ENCODE results near the gene NRXN3. TPM values are rescaled to one million over a fixed set of nuclear protein-coding genes. Genes with fewer than 3 reads are reported as not detected.

NRXN3 gene
- total and polyA plus RNA-seq, 2 experiments from 2014 or later, result 1.0 to 1.8 TPM

- Histone ChIP-seq H3K4me2 (no peak overlapping the region), H3K27me3 (ENCODE audit: insufficient read depth) (no peaks in the 10 kb centered on the region), H3K27ac (ENCODE audit: low read depth) (no peak overlapping the region), H4K20me1 (replicated peaks; ENCODE audit: insufficient read depth) (no peaks in the 10 kb centered on the region), H3K36me3 (ENCODE audit: insufficient read depth) (no peaks in the 10 kb centered on the region), H2AFZ (no peak overlapping the region), H3F3A (replicated peaks; ENCODE audit: low read depth) (no peaks in the 10 kb centered on the region), H3K4me3 (no peak overlapping the region), H3K79me2 (replicated peaks; ENCODE audit: insufficient read depth) (no peaks in the 10 kb centered on the region), H3K4me1 (ENCODE audit: insufficient read depth) (no peaks in the 10 kb centered on the region), H3K9me2 (ENCODE audit: insufficient read depth) (peaks cover 9% of the 10 kb centered on the region)
- no peak for DNase-seq (ENCODE audit: low spot score)
- ATAC-seq, result no peak
- H3K4me1 Mint-ChIP-seq, result no peaks in the 10 kb centered on the region
- no peaks in the 10 kb centered on the region; the same call in 2 of the 3 replicates for H3K9me3 Mint-ChIP-seq
- peaks cover 4% of the 10 kb centered on the region for H3K27me3 Mint-ChIP-seq (ENCODE audit: insufficient read depth, low read depth, poor library complexity)
- TF ChIP-seq EZH2 (IDR thresholded peaks at IDR 0.05; ENCODE audit: low read depth, unreplicated experiment), result no peak
- TF ChIP-seq ETS1 (IDR thresholded peaks at IDR 0.05), result no peak
- TF ChIP-seq EZH2phosphoT487 (IDR thresholded peaks at IDR 0.05; ENCODE audit: unreplicated experiment), result no peak
- TF ChIP-seq JUNB (IDR thresholded peaks at IDR 0.05; ENCODE audit: unreplicated experiment), result no peak
- TF ChIP-seq POLR2AphosphoS5 (IDR thresholded peaks at IDR 0.05; ENCODE audit: low read depth), result no peak
- TF ChIP-seq, protein P1, sequence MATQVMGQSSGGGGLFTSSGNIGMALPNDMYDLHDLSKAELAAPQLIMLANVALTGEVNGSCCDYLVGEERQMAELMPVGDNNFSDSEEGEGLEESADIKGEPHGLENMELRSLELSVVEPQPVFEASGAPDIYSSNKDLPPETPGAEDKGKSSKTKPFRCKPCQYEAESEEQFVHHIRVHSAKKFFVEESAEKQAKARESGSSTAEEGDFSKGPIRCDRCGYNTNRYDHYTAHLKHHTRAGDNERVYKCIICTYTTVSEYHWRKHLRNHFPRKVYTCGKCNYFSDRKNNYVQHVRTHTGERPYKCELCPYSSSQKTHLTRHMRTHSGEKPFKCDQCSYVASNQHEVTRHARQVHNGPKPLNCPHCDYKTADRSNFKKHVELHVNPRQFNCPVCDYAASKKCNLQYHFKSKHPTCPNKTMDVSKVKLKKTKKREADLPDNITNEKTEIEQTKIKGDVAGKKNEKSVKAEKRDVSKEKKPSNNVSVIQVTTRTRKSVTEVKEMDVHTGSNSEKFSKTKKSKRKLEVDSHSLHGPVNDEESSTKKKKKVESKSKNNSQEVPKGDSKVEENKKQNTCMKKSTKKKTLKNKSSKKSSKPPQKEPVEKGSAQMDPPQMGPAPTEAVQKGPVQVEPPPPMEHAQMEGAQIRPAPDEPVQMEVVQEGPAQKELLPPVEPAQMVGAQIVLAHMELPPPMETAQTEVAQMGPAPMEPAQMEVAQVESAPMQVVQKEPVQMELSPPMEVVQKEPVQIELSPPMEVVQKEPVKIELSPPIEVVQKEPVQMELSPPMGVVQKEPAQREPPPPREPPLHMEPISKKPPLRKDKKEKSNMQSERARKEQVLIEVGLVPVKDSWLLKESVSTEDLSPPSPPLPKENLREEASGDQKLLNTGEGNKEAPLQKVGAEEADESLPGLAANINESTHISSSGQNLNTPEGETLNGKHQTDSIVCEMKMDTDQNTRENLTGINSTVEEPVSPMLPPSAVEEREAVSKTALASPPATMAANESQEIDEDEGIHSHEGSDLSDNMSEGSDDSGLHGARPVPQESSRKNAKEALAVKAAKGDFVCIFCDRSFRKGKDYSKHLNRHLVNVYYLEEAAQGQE (IDR thresholded peaks at IDR 0.05; ENCODE audit: unreplicated experiment), result no peak
- TF ChIP-seq, protein P2, sequence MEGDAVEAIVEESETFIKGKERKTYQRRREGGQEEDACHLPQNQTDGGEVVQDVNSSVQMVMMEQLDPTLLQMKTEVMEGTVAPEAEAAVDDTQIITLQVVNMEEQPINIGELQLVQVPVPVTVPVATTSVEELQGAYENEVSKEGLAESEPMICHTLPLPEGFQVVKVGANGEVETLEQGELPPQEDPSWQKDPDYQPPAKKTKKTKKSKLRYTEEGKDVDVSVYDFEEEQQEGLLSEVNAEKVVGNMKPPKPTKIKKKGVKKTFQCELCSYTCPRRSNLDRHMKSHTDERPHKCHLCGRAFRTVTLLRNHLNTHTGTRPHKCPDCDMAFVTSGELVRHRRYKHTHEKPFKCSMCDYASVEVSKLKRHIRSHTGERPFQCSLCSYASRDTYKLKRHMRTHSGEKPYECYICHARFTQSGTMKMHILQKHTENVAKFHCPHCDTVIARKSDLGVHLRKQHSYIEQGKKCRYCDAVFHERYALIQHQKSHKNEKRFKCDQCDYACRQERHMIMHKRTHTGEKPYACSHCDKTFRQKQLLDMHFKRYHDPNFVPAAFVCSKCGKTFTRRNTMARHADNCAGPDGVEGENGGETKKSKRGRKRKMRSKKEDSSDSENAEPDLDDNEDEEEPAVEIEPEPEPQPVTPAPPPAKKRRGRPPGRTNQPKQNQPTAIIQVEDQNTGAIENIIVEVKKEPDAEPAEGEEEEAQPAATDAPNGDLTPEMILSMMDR (conservative IDR thresholded peaks at IDR 0.05; ENCODE audit: low read depth in 2 of 2), result no peak
- TF ChIP-seq CREB1 (CRISPR knock-in tag; IDR thresholded peaks at IDR 0.05; ENCODE audit: low read depth), result no peak
- TF ChIP-seq ZNF114 (CRISPR knock-in tag; IDR thresholded peaks at IDR 0.05), result no peak
- no peak for TF ChIP-seq NANOG (IDR thresholded peaks at IDR 0.05; ENCODE audit: borderline replicate concordance)
- no peak for TF ChIP-seq STAT1 (IDR thresholded peaks at IDR 0.05; ENCODE audit: unreplicated experiment)
- TF ChIP-seq, protein P3, sequence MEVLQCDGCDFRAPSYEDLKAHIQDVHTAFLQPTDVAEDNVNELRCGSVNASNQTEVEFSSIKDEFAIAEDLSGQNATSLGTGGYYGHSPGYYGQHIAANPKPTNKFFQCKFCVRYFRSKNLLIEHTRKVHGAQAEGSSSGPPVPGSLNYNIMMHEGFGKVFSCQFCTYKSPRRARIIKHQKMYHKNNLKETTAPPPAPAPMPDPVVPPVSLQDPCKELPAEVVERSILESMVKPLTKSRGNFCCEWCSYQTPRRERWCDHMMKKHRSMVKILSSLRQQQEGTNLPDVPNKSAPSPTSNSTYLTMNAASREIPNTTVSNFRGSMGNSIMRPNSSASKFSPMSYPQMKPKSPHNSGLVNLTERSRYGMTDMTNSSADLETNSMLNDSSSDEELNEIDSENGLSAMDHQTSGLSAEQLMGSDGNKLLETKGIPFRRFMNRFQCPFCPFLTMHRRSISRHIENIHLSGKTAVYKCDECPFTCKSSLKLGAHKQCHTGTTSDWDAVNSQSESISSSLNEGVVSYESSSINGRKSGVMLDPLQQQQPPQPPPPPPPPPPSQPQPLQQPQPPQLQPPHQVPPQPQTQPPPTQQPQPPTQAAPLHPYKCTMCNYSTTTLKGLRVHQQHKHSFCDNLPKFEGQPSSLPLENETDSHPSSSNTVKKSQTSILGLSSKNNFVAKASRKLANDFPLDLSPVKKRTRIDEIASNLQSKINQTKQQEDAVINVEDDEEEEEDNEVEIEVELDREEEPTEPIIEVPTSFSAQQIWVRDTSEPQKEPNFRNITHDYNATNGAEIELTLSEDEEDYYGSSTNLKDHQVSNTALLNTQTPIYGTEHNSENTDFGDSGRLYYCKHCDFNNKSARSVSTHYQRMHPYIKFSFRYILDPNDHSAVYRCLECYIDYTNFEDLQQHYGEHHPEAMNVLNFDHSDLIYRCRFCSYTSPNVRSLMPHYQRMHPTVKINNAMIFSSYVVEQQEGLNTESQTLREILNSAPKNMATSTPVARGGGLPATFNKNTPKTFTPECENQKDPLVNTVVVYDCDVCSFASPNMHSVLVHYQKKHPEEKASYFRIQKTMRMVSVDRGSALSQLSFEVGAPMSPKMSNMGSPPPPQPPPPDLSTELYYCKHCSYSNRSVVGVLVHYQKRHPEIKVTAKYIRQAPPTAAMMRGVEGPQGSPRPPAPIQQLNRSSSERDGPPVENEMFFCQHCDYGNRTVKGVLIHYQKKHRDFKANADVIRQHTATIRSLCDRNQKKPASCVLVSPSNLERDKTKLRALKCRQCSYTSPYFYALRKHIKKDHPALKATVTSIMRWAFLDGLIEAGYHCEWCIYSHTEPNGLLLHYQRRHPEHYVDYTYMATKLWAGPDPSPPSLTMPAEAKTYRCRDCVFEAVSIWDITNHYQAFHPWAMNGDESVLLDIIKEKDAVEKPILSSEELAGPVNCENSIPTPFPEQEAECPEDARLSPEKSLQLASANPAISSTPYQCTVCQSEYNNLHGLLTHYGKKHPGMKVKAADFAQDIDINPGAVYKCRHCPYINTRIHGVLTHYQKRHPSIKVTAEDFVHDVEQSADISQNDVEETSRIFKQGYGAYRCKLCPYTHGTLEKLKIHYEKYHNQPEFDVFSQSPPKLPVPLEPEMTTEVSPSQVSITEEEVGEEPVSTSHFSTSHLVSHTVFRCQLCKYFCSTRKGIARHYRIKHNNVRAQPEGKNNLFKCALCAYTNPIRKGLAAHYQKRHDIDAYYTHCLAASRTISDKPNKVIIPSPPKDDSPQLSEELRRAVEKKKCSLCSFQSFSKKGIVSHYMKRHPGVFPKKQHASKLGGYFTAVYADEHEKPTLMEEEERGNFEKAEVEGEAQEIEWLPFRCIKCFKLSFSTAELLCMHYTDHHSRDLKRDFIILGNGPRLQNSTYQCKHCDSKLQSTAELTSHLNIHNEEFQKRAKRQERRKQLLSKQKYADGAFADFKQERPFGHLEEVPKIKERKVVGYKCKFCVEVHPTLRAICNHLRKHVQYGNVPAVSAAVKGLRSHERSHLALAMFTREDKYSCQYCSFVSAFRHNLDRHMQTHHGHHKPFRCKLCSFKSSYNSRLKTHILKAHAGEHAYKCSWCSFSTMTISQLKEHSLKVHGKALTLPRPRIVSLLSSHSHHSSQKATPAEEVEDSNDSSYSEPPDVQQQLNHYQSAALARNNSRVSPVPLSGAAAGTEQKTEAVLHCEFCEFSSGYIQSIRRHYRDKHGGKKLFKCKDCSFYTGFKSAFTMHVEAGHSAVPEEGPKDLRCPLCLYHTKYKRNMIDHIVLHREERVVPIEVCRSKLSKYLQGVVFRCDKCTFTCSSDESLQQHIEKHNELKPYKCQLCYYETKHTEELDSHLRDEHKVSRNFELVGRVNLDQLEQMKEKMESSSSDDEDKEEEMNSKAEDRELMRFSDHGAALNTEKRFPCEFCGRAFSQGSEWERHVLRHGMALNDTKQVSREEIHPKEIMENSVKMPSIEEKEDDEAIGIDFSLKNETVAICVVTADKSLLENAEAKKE (CRISPR knock-in tag; IDR thresholded peaks at IDR 0.05), result no peak
- TF ChIP-seq ZNF331 (CRISPR knock-in tag; IDR thresholded peaks at IDR 0.05; ENCODE audit: low read depth), result no peak
- no peak overlapping the region for H3K4me3 Mint-ChIP-seq
- no peak overlapping the region for H3K27ac Mint-ChIP-seq
- H3K36me3 Mint-ChIP-seq (ENCODE audit: low read depth), result no peaks in the 10 kb centered on the region; the same call in 2 of the 3 replicates
Observed at GRCh38 chr14:78136695-78137094, 33.5 kb upstream of the NRXN3 start.

Measured in GM23338 (cell line).